Lung (tissue), 12 donors: ENCODE measurements around the gene MTG1. TPM values are rescaled to one million over a fixed set of nuclear protein-coding genes. Genes with fewer than 3 reads are reported as not detected.

Experiments used
- ATAC-seq: fragments of 200-7000 bp; cut with Tn5 transposase; one replicate; pipeline ENCODE4 v1.9.1; 2020; ENCODE audit warnings: moderate number of reproducible peaks; ENCODE audit not compliant: insufficient read depth, low FRiP score
- DNase-seq, 3 donors: peaks; one replicate each; pipeline ENCODE4 v3.0.0-alpha.2; 2013 to 2017
- H3K27ac ChIP-seq, 2 donors: one replicate each; pipeline ENCODE4 v1.5.1; 2013; ENCODE audit warnings: mild to moderate bottlenecking in 2 of 2, moderate library complexity in 2 of 2, control low read depth in 1 of 2, inconsistent platforms in 1 of 2, low read depth in 1 of 2, low read length in 1 of 2
- H3K27me3 ChIP-seq, 3 donors: one replicate each; pipeline ENCODE4 v1.5.1; 2013; ENCODE audit warnings: low read length in 2 of 3; ENCODE audit not compliant: control insufficient read depth in 3 of 3, insufficient read depth in 3 of 3
- H3K36me3 ChIP-seq, 4 donors: one replicate each; pipeline ENCODE4 v1.5.1; 2013; ENCODE audit warnings: low read length in 4 of 4, mild to moderate bottlenecking in 1 of 4, moderate library complexity in 1 of 4; ENCODE audit not compliant: control insufficient read depth in 4 of 4, insufficient read depth in 4 of 4
- H3K4me1 ChIP-seq, 5 donors: one replicate each; pipeline ENCODE4 v1.5.1; 2013; ENCODE audit warnings: low read length in 5 of 5, mild to moderate bottlenecking in 2 of 5, moderate library complexity in 1 of 5; ENCODE audit not compliant: control insufficient read depth in 5 of 5, insufficient read depth in 5 of 5
- H3K4me3 ChIP-seq: one replicate; pipeline ENCODE4 v1.5.1; 2013; ENCODE audit warnings: mild to moderate bottlenecking, control low read depth, moderate library complexity
- H3K9ac ChIP-seq, 2 donors: one replicate each; pipeline ENCODE4 v1.5.1; 2013; ENCODE audit warnings: low read length in 2 of 2, control low read depth in 1 of 2; ENCODE audit not compliant: insufficient read depth in 1 of 2
- H3K9me3 ChIP-seq, 4 donors: one replicate each; pipeline ENCODE4 v1.5.1; 2013; ENCODE audit warnings: low read length in 3 of 4, mild to moderate bottlenecking in 1 of 4, moderate library complexity in 1 of 4; ENCODE audit not compliant: control insufficient read depth in 4 of 4, insufficient read depth in 3 of 4
- WGBS, 2 donors: extraction: QIAGEN DNeasy Blood & Tissue Kit; methylation state at CpG; one replicate each; pipeline ENCODE4 v1.1.7; 2013; 5-methylcytosine and 5-hydroxymethylcytosine counted together
- polyA plus RNA-seq, 2 donors: library from polyadenylated mRNA; stranded (reverse); fragments of 200-250 nt; gene quantifications; one replicate each; pipeline ENCODE4 v1.2.1, GENCODE V29; 2013
- total RNA-seq, 2 donors: library from RNA; depleted of rRNA in 1 of 2; stranded (reverse); fragments of >200 nt in 1 of 2; gene quantifications; one replicate each; pipeline ENCODE4 v1.2.1, GENCODE V29; 2014 to 2021
- TF ChIP-seq, protein P1 (sequence below): IDR thresholded peaks from 2 replicates; pipeline ENCODE4 v1.5.1; 2012; ENCODE audit warnings: mild to moderate bottlenecking; ENCODE audit errors: control extremely low read depth, extremely low read depth
- donor health status: control.
- donor health status: control.
- donor health status: Bipolar disorder and iron deficiency.
- donor health status: healthy.
- donor health status: DM: yes; HTN: yes; CAD: no.

Gene MTG1
- total and polyA plus RNA-seq, 4 donors: 36.4 to 51.8 (median 44.5) TPM

DNA sequence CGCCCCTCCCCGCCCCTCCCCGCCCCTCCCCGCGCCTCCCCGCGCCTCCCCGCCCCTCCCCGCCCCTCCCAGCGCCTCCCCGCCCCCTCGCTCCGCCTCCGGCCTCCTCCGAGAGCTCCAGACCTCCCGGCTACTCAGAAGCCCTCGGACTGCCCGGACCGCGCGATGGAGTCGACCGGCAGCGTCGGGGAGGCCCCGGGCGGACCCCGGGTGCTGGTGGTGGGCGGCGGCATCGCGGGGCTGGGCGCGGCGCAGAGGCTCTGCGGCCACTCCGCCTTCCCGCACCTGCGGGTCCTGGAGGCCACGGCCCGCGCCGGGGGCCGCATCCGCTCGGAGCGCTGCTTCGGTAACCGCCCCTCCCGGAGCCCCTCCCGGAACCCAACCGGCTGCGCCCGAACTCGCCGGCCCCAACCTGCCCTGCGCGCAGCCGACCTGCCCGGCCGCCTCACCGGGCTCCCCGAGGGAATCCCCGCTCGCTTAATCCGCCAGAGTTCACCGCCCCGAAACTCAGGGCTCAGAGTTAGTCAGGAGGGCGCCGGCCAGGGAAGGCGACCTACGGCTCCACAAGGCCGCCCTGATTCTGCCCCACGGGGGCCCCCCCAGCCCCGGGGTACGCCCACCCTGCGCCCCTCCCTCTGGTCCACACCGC, 14.7 kb upstream of the MTG1 start, which contains the start of gene PAOX:
PAOX (plus strand) TSS at position 111 of the 649 bp plus-strand sequence; CDS start at position 166, 55 bp downstream.
- TF ChIP-seq, protein P1, sequence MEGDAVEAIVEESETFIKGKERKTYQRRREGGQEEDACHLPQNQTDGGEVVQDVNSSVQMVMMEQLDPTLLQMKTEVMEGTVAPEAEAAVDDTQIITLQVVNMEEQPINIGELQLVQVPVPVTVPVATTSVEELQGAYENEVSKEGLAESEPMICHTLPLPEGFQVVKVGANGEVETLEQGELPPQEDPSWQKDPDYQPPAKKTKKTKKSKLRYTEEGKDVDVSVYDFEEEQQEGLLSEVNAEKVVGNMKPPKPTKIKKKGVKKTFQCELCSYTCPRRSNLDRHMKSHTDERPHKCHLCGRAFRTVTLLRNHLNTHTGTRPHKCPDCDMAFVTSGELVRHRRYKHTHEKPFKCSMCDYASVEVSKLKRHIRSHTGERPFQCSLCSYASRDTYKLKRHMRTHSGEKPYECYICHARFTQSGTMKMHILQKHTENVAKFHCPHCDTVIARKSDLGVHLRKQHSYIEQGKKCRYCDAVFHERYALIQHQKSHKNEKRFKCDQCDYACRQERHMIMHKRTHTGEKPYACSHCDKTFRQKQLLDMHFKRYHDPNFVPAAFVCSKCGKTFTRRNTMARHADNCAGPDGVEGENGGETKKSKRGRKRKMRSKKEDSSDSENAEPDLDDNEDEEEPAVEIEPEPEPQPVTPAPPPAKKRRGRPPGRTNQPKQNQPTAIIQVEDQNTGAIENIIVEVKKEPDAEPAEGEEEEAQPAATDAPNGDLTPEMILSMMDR: no peak
- Histone ChIP-seq H3K9ac (no peak within 1 kb of the TSS), H3K27ac (peak within 1 kb of the TSS; percentile 60 to 89), H3K36me3 (peaks cover 0 to 3% (median 0%) of the 10 kb centered on the region in 4 donors), H3K27me3 (no peaks in the 10 kb centered on the region), H3K4me1 (peaks cover 0 to 12% (median 5%) of the 10 kb centered on the region in 5 donors), H3K9me3 (no peaks in the 10 kb centered on the region), H3K4me3 (peak within 1 kb of the TSS; percentile 60)
- WGBS, 2 donors: 4 to 8% methylated on average over 30 to 65 of the region's 78 CpGs
- DNase-seq (peak; percentile 71 to 79 (median 72)), ATAC-seq (peak; percentile 67)

DNA sequence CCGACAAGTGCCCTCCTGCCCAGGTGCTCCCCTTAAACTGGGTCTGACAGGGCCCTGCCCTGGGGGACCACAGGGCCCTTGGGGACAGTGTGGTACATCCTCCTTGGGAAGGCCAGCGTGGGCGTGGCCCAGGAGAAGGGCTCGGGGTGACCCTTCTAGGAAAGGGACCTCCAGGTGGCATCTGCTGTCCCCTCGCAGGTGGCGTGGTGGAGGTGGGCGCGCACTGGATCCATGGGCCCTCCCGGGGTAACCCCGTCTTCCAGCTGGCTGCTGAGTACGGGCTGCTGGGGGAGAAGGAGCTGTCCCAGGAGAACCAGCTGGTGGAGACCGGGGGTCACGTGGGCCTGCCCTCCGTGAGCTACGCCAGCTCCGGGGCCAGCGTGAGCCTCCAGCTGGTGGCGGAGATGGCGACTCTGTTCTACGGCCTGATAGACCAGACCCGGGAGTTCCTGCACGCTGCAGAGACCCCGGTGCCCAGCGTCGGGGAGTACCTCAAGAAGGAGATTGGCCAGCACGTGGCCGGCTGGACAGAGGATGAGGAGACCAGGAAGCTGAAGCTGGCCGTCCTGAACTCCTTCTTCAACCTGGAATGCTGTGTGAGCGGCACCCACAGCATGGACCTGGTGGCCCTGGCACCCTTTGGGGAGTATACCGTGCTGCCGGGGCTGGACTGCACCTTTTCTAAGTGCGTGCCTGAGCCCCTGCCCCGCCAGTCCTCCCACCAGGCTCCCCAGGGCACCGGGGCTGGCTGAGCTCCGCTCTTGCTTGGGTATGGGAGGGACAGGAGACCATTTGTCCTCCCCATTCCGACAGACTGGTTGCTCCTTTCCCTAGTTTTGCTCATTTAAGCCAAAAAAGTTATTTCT, 13.9 kb upstream of the MTG1 start:
- no peak for ATAC-seq
- WGBS, 2 donors: 92 to 94% methylated on average over 36 of the region's 36 CpGs

DNA sequence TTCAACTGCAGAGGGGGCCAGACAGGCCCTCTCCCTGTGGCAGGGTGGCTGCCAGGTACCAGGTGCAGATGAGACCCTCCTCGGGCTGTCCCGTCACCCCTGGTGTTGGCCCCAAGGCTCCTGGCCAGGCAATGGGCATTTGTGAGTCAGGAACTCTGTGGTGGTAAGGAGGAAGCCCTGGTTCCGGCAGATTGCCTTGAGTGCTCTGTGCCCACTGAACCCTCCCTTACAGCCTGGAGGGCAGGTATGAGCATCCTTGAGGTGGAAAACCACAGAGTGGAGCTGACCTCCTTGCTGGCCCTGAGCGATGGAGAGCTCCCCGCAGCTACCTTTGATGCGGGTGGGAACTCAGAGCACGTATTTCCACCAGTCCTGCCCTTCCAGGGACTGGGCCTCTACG, 12.9 kb upstream of the MTG1 start:
- Histone ChIP-seq H3K4me1 (peaks cover 0 to 12% (median 5%) of the 10 kb centered on the region in 5 donors), H3K4me3 (no peak overlapping the region), H3K27ac (no peak overlapping the region), H3K27me3 (no peaks in the 10 kb centered on the region), H3K9me3 (no peaks in the 10 kb centered on the region), H3K9ac (no peak overlapping the region), H3K36me3 (peaks cover 0 to 5% (median 1%) of the 10 kb centered on the region in 4 donors)
- WGBS, 2 donors: 41 to 74% methylated on average over 8 of the region's 8 CpGs
- no peak for ATAC-seq
- no peak for DNase-seq
- TF ChIP-seq, protein P1: no peak

More for the DNA sequence above, 13.9 kb upstream of the MTG1 start:
- peaks cover 0 to 12% (median 5%) of the 10 kb centered on the region in 5 donors for H3K4me1 ChIP-seq
- peak overlapping the region; percentile 58 for H3K4me3 ChIP-seq
- TF ChIP-seq, protein P1: no peak
- DNase-seq: no peak
- peaks cover 0 to 5% (median 1%) of the 10 kb centered on the region in 4 donors for H3K36me3 ChIP-seq
- H3K9me3 ChIP-seq: no peaks in the 10 kb centered on the region
- H3K27me3 ChIP-seq: no peaks in the 10 kb centered on the region
- H3K27ac ChIP-seq: no peak overlapping the region
- H3K9ac ChIP-seq: no peak overlapping the region
